VCaP (cell line): ENCODE measurements around the gene DDC.
A peak's percentile ranks its signal among the peaks of the same experiment; 100 is the strongest.

Experiments
- H3K27ac ChIP-seq: fragments of 450-650 bp; 2 replicates; pipeline ENCODE4 v1.5.1; 2017
- CTCF ChIP-seq: fragments of 450-650 bp; conservative IDR thresholded peaks from 2 replicates; pipeline ENCODE4 v1.5.1; 2017; ENCODE audit warnings: mild to moderate bottlenecking, moderate library complexity

DDC gene

GRCh38 chr7:50497068-50497642 is 68.0 kb downstream of the DDC start:
- H3K27ac ChIP-seq: peak overlapping the region; percentile 68
- no peak for TF ChIP-seq CTCF

GRCh38 chr7:50496569-50496968 is 68.6 kb downstream of the DDC start:
- H3K27ac ChIP-seq: peak overlapping the region; percentile 68
- no peak for TF ChIP-seq CTCF

- peak overlapping the region; percentile 68; the same call in 1 of the 2 replicates for H3K27ac ChIP-seq
- no peak for TF ChIP-seq CTCF
Measured at GRCh38 chr7:50495746-50496145, 69.5 kb downstream of the DDC start.

DNA sequence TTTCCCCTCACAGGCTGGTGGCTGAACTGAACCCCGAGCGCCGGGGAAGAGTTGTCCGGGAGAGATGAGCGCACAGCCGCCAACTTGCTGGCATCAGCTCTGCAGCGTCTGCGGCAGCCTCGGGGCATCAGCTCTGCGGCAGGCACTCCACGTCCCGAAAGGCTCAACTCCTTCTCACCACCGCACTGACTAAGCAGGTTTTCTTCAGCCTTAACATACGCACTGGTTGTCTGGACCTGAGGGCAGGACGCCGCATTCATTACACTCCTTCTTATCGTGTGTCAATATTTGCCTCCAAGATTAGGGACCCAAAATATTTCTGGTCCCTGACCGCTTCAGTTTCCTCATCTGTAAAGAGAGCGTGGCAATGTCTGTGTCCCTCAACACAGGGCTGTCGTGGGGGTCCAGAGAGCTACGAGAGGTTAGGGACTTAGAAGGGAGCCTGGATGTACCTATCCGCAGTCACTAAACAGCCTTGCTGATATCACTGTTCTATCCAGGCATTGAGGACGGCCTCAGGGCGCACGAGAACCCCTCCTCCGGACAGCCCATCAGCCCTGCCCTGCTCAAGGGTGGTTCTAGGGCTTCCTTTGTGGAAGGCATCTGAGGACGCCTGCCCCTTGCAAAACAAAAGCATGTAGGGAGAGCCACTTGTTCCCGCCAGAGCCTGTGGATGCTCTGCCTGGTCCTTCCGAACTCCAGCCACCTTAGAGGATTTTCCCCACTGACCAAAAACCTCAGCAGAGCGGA is 72.3 kb downstream of the DDC start:
- H3K27ac ChIP-seq: no peak overlapping the region
- no peak for TF ChIP-seq CTCF

DNA sequence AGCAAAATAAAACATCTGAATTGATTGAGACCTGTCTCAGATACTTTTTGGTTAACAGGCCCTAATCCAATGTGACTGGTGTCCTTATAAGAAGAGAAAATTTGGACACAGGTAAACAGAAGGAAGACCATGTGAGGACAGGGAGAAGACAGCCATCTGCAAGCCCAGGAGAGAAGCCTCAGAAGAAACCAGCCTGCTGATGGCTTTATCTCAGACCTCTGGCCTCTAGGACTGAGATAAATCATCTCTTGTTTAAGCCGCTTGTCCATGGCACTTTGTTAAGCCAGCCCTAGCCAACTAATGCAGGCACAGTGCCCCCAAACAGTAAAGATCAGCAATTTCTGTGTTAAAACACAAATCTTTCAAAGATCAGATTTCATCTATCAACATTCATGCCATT is 73.3 kb downstream of the DDC start:
- no peak overlapping the region for H3K27ac ChIP-seq
- TF ChIP-seq CTCF: no peak

DNA sequence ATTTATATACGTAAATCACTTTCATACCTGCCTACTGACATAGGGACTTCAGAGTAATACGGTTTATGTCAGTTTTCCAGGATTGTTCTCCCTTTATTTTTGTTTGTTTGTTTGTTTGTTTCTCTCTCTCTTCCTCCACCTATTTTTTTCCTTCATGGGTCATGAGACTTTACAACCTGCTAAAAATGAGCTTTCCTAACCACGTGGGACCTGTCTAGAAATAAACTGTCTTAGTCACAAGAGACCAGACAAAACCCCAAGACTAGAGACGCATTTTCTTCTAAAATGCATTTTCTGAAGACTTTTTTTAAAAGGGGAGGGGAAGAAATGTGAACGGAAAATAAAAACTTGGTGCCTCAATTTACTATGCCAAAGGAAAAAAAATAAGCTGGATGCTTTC is 74.0 kb downstream of the DDC start:
- no peak overlapping the region for H3K27ac ChIP-seq
- no peak for TF ChIP-seq CTCF

DNA sequence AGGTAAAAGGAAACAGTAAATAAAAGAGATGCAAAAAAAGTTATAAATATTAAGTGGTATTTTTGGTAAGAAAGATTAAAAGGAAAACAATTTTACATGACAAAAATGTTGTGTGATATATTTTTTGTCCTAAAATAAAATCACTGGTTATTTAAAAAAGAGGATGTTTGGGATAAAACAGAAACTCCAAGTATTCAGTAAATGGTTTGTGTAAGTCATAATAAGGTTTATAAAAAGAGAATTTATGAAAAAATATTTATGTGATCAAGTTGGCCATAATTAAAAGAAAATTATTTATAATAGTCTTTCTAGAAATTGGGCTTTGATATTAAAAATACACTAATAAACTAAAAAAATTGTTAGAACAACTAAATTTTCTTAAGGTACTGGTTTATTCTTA is 76.8 kb downstream of the DDC start:
- H3K27ac ChIP-seq: no peak overlapping the region
- TF ChIP-seq CTCF: no peak
